Measurements from ENCODE around the gene OVOL1. TPM values are rescaled to one million over a fixed set of nuclear protein-coding genes. Genes with fewer than 3 reads are reported as not detected.

The OVOL1 gene
- total RNA-seq, 2 donors from 2014 or later, result 0.27 TPM; not detected in 1

DNA sequence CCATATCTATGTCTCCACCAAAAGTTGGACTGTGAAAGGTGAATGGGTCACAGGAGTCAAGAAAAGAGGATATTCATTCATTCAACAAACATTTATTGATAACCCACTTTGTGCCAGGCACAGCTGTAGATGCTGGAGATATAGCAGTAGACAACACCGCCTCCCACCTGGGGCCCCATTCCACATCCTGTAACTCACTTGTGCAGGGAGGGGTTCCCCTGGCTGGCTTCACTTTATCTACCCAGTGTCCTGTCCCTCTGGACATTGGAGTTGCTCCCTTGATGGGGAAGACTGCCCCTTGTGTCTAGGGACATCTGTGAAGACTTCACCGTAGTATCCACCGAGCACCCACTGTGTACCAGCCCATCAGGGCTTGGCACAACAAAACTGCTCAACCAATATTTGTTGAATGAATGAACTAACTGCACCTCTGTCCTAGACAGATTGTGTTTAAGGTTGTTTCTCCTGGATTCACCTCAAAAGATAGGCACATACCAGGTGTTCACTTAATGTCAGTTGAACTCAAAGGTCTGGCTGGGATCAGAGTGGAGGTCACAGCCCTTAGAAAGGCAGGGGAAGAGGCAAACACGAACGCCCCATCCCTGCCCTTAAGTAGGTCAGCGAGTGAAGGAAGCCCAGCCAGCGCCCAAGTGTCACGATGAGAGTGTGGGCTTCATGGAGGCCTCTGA lies 1.4 kb upstream of the OVOL1 start:
- H3K4me3 ChIP-seq, result no peak overlapping the region
- no peaks in the 10 kb centered on the region for H3K36me3 ChIP-seq
- H3K9me3 ChIP-seq, result no peaks in the 10 kb centered on the region
- H3K4me1 ChIP-seq (ENCODE audit: control insufficient read depth in 1 of 2, low read depth in 2 of 2), result peaks cover 8 to 29% of the 10 kb centered on the region in 2 donors
- H3K27ac ChIP-seq, result no peak overlapping the region
- H3K27me3 ChIP-seq (replicated peaks; ENCODE audit: insufficient read depth), result peaks cover 3% of the 10 kb centered on the region
- TF ChIP-seq, protein P1, sequence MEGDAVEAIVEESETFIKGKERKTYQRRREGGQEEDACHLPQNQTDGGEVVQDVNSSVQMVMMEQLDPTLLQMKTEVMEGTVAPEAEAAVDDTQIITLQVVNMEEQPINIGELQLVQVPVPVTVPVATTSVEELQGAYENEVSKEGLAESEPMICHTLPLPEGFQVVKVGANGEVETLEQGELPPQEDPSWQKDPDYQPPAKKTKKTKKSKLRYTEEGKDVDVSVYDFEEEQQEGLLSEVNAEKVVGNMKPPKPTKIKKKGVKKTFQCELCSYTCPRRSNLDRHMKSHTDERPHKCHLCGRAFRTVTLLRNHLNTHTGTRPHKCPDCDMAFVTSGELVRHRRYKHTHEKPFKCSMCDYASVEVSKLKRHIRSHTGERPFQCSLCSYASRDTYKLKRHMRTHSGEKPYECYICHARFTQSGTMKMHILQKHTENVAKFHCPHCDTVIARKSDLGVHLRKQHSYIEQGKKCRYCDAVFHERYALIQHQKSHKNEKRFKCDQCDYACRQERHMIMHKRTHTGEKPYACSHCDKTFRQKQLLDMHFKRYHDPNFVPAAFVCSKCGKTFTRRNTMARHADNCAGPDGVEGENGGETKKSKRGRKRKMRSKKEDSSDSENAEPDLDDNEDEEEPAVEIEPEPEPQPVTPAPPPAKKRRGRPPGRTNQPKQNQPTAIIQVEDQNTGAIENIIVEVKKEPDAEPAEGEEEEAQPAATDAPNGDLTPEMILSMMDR (IDR thresholded peaks at IDR 0.05), result no peak
- DNase-seq (ENCODE audit: low spot score), result no peak
- ATAC-seq (ENCODE audit: insufficient number of reproducible peaks, low FRiP score, low read depth), result no peak

DNA sequence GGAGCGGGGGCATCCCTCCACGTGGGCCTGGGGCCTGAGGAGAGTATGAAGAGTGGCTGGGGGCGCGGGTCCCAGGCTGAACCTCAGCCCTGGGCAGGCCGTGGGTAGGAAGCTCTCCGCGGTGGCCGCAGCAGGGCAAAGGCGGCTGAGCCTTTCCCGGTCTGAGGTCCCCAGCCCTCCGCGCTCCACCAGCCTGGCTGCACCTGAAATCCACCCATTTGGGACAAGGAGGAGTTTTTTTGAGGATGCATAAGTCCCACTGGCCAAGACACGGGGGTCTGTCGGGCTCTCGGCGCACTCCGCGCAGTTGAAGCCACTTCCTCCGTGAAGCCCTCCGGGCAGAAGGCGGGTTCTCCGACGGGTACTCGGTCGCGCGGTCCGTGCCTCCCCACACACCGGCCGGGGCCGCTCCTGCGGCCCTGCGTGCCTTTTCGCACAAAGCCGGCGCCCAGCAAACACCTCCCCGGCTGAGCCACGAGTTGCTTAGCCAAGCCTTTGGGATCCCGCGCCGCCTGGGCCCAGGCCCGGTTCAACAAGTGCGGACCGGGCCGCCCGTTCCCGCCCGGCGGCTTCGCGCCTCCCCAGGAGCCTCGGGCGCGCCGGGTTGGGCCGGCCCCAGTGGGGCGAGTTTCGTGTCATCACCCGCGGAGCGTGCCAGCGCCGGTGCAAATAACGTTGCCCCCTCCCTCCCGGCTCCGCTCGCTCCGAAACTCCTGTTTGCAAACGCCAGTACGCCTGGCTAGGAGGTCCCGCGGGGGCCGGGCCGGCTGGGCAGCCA lies 666 bp upstream of the OVOL1 start:
- Histone ChIP-seq H3K9me3 (no peaks in the 10 kb centered on the region), H3K4me1 (ENCODE audit: control insufficient read depth in 1 of 2, low read depth in 2 of 2) (peaks cover 8 to 29% of the 10 kb centered on the region in 2 donors), H3K27me3 (replicated peaks; ENCODE audit: insufficient read depth) (peaks cover 3% of the 10 kb centered on the region), H3K36me3 (no peaks in the 10 kb centered on the region), H3K27ac (no peak overlapping the region), H3K4me3 (peak overlapping the region; percentile 60)
- ATAC-seq (ENCODE audit: insufficient number of reproducible peaks, low FRiP score, low read depth) (no peak), DNase-seq (ENCODE audit: low spot score) (no peak)
- TF ChIP-seq, protein P1 (IDR thresholded peaks at IDR 0.05), result no peak

DNA sequence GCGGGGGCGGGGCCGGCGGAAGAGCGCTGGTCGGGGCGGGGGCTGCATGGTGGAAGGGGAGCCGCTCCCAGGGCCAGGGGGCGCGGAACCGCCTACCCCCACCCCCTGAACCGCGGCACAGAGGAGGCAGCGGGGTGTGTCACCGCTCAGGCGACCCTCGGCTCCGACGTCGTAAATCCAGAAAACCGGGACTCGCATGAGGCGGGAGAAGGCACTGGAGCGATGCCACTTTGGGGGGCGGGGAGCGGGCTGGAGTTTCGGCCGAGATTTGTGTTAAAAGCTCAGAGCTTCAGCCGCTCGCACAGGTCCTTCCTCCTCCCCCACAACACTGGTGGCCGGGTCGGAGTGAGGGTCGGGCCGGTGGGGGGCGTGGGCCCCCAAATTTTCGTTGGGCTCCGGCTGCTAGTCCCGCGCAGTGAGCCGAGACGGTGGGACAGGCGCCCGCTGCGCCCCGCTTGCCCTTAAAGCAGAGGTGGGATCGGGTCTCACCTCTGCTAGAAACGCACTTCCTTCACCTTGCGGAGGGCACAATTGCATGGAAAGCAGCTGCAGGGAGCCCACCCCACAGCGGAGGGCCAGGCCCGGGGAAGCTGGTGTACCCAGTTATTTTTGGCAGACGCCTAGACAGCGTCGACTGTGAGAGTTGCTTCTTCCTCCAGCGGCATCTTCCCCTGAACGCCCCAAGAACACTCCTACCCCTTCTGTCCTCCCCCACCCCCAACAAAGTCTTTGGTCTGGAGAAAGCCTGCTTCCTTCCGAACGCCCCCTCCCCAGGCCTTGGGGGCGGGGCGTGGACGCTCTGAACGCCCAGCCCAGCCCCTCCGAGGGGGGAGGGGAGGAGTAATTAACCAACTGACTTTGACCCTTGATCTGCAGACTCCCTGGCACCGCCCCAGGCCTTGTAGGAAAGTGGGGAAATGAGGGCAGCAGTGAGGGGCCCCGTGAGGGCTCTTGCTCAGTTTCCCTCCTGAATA lies 1.1 kb downstream of the OVOL1 start:
- Histone ChIP-seq H3K27ac (no peak overlapping the region), H3K27me3 (replicated peaks; ENCODE audit: insufficient read depth) (peaks cover 3% of the 10 kb centered on the region), H3K4me1 (ENCODE audit: control insufficient read depth in 1 of 2, low read depth in 2 of 2) (peaks cover 8 to 20% of the 10 kb centered on the region in 2 donors), H3K4me3 (peak overlapping the region; percentile 44), H3K9me3 (no peaks in the 10 kb centered on the region), H3K36me3 (no peaks in the 10 kb centered on the region)
- DNase-seq (ENCODE audit: low spot score), result no peak
- ATAC-seq (ENCODE audit: insufficient number of reproducible peaks, low FRiP score, low read depth), result no peak
- TF ChIP-seq, protein P1 (IDR thresholded peaks at IDR 0.05), result no peak

DNA sequence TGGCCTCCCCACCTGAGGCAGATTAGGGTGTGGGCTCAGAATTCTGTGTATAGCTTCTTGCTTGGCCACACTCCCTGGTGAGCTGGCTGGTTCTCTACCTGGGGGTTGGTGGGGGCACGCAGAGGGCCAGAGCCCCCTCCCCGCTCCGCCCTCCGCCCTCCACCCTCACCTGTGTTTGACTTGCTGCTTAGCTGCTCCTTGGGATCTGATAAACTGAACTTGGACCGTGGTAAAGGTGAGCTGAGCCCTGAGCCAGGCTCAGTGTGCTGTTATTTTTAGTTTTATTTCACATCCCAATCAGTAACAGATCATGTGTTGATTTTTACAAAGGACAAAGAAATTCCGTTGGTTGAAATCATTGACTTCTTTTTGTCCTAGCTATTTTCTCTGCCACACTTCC lies 2.0 kb downstream of the OVOL1 start:
- no peak for ATAC-seq (ENCODE audit: insufficient number of reproducible peaks, low FRiP score, low read depth)
- peaks cover 3% of the 10 kb centered on the region for H3K27me3 ChIP-seq (replicated peaks; ENCODE audit: insufficient read depth)
- H3K27ac ChIP-seq, result no peak overlapping the region

More for the DNA sequence above, 2.0 kb downstream of the OVOL1 start:
- no peaks in the 10 kb centered on the region for H3K36me3 ChIP-seq
- H3K9me3 ChIP-seq, result no peaks in the 10 kb centered on the region
- peaks cover 8 to 20% of the 10 kb centered on the region in 2 donors for H3K4me1 ChIP-seq (ENCODE audit: control insufficient read depth in 1 of 2, low read depth in 2 of 2)
- TF ChIP-seq, protein P1 (IDR thresholded peaks at IDR 0.05), result no peak
- no peak for DNase-seq (ENCODE audit: low spot score)
- no peak overlapping the region for H3K4me3 ChIP-seq
